Transverse colon (tissue), 4 donors: ENCODE data around the gene COG5. TPM values are rescaled to one million over a fixed set of nuclear protein-coding genes. Genes with fewer than 3 reads are reported as not detected.

Experiments
- DNase-seq: peaks from one replicate; pipeline ENCODE4 v3.0.0-alpha.2; 2019
- H3K27ac ChIP-seq, 4 donors: fragments of 200-600 bp; sonication (generic); 2 replicates each; pipeline ENCODE4 v1.5.1; 2016 to 2018; ENCODE audit warnings: inconsistent platforms in 4 of 4
- H3K27me3 ChIP-seq: fragments of 200-600 bp; sonication (generic); 2 replicates; pipeline ENCODE4 v1.5.1; 2017; ENCODE audit warnings: inconsistent platforms
- H3K36me3 ChIP-seq, 4 donors: fragments of 200-600 bp; sonication (generic); 2 replicates each; pipeline ENCODE4 v1.5.1; 2017 to 2019; ENCODE audit warnings: inconsistent platforms in 4 of 4
- H3K4me1 ChIP-seq, 4 donors: fragments of 200-600 bp; sonication (generic); 2 replicates each; pipeline ENCODE4 v1.5.1; 2017 to 2020; ENCODE audit warnings: inconsistent platforms in 4 of 4
- H3K4me3 ChIP-seq, 4 donors: fragments of 200-600 bp; sonication (generic); 1 replicate in 1 of 4; 2 replicates in 3 of 4; pipeline versions ENCODE4 v1.5.1 to v1.6.1; 2017 to 2019; ENCODE audit warnings: inconsistent platforms in 4 of 4
- H3K9me3 ChIP-seq, 2 donors: fragments of 200-600 bp; sonication (generic); 2 replicates each; pipeline ENCODE4 v1.5.1; 2017 to 2019; ENCODE audit warnings: inconsistent platforms in 2 of 2
- CTCF ChIP-seq, 5 experiments: fragments of 200-600 bp in 3 of 5; fragments of 450-650 bp in 2 of 5; sonication (generic) in 3 of 5; IDR thresholded peaks; 1 replicate in 2 of 5; 2 replicates in 3 of 5; pipeline ENCODE4 v1.5.1; 2016 to 2017; ENCODE audit warnings: antibody characterized with exemption in 5 of 5, inconsistent platforms in 3 of 5, mild to moderate bottlenecking in 2 of 5, moderate library complexity in 1 of 5
- EP300 ChIP-seq: sonication (generic); formaldehyde crosslinking; IDR thresholded peaks from one replicate; pipeline ENCODE4 v1.6.1; 2017; ENCODE audit warnings: antibody characterized with exemption, low read depth
- POLR2A ChIP-seq: fragments of 450-650 bp; IDR thresholded peaks from one replicate; pipeline ENCODE4 v1.6.1; 2016; ENCODE audit warnings: antibody characterized with exemption, mild to moderate bottlenecking, moderate library complexity
- POLR2AphosphoS5 ChIP-seq, 3 donors: sonication (generic); formaldehyde crosslinking; IDR thresholded peaks; one replicate each; pipeline ENCODE4 v1.6.1; 2016; ENCODE audit warnings: antibody characterized with exemption in 3 of 3
- WGBS, 2 donors: methylation state at CpG; one replicate each; pipeline ENCODE4 v1.1.5; 2018; ENCODE audit warnings: low coverage in 1 of 2; 5-methylcytosine and 5-hydroxymethylcytosine counted together
- in situ Hi-C, 4 donors: fragments of 200-750 bp; cut with MboI; loops; one replicate each; pipeline versions ENCODE4 v1.15.0 to v1.15.1; 2017; ENCODE audit warnings: low sequenced_read_pairs in 3 of 4, low pct_ligation_motif_present in 1 of 4, low pct_unique_long_range_greater_than_20kb in 1 of 4
- intact Hi-C: fragments of 100-400 bp; cut with DNase I; formaldehyde crosslinking; loops from one replicate; pipeline ENCODE4 v1.15.1; 2023; ENCODE audit warnings: low total_unique reads
- total RNA-seq, 4 donors: library from RNA; depleted of rRNA; stranded (reverse); fragments of >200 nt; gene quantifications; one replicate each; pipeline ENCODE4 v1.1.0, GENCODE V29; 2016

The COG5 gene
- total RNA-seq, 4 donors from 2014 or later, result 15.7 to 48.2 (median 35.7) TPM

GRCh38 chr7:107405559-107405958 lies 158.2 kb downstream of the COG5 start:
- Histone ChIP-seq H3K4me3 (no peak overlapping the region), H3K4me1 (peaks cover 0 to 5% (median 0%) of the 10 kb centered on the region in 4 donors), H3K27me3 (no peaks in the 10 kb centered on the region), H3K36me3 (peaks cover 0 to 8% (median 1%) of the 10 kb centered on the region in 4 donors), H3K27ac (no peak overlapping the region), H3K9me3 (no peaks in the 10 kb centered on the region)
- intact Hi-C loops, result no loop called here
- DNase-seq, result no peak
- TF ChIP-seq POLR2A (no peak), CTCF (IDR thresholded peaks at IDR 0.05) (no peak), EP300 (no peak), POLR2AphosphoS5 (IDR thresholded peaks at IDR 0.05) (no peak)
- in situ Hi-C loops, result no loop called here

- no peak for TF ChIP-seq CTCF (IDR thresholded peaks at IDR 0.05)
- no peak for TF ChIP-seq POLR2A
- no peak for TF ChIP-seq EP300
- no peak for TF ChIP-seq POLR2AphosphoS5 (IDR thresholded peaks at IDR 0.05)
- intact Hi-C loops, result no loop called here
- in situ Hi-C loops, result no loop called here
- Histone ChIP-seq H3K9me3 (no peaks in the 10 kb centered on the region), H3K27me3 (no peaks in the 10 kb centered on the region), H3K27ac (no peak overlapping the region), H3K4me1 (peaks cover 0 to 5% (median 0%) of the 10 kb centered on the region in 4 donors), H3K4me3 (no peak overlapping the region), H3K36me3 (peaks cover 0 to 4% (median 0%) of the 10 kb centered on the region in 4 donors)
- DNase-seq, result no peak
- 69 to 89% methylated on average over 4 of the region's 4 CpGs for WGBS, 2 donors
Measured at GRCh38 chr7:107404740-107405537, 158.8 kb downstream of the COG5 start.

- no peak for DNase-seq
- WGBS, 2 donors, result 89 to 91% methylated on average over 8 to 9 of the region's 9 CpGs
- in situ Hi-C loops, result no loop called here
- H3K27ac ChIP-seq, result no peak overlapping the region
- no peak for TF ChIP-seq EP300
- no peak for TF ChIP-seq POLR2A
- TF ChIP-seq CTCF (IDR thresholded peaks at IDR 0.05), result no peak
- TF ChIP-seq POLR2AphosphoS5 (IDR thresholded peaks at IDR 0.05), result no peak
- H3K4me1 ChIP-seq, result no peaks in the 10 kb centered on the region
- H3K27me3 ChIP-seq, result no peaks in the 10 kb centered on the region
- H3K9me3 ChIP-seq, result no peaks in the 10 kb centered on the region
- no peaks in the 10 kb centered on the region for H3K36me3 ChIP-seq
- no peak overlapping the region for H3K4me3 ChIP-seq
- intact Hi-C loops, result no loop called here
Measured at GRCh38 chr7:107398161-107398560, 165.6 kb downstream of the COG5 start.

GRCh38 chr7:107396990-107397389 lies 166.7 kb downstream of the COG5 start:
- no peaks in the 10 kb centered on the region for H3K36me3 ChIP-seq
- no peaks in the 10 kb centered on the region for H3K9me3 ChIP-seq
- DNase-seq, result no peak
- in situ Hi-C loops (no loop called here), intact Hi-C loops (no loop called here)
- no peaks in the 10 kb centered on the region for H3K4me1 ChIP-seq
- no peaks in the 10 kb centered on the region for H3K27me3 ChIP-seq
- WGBS, 2 donors, result 84 to 90% methylated on average over 2 of the region's 2 CpGs
- TF ChIP-seq CTCF (IDR thresholded peaks at IDR 0.05) (no peak), POLR2AphosphoS5 (IDR thresholded peaks at IDR 0.05) (no peak), POLR2A (no peak), EP300 (no peak)
- H3K27ac ChIP-seq, result no peak overlapping the region
- H3K4me3 ChIP-seq, result no peak overlapping the region
